IMR-90 (cell line): ENCODE data around the gene NT5E. TPM values are rescaled to one million over a fixed set of nuclear protein-coding genes. Genes with fewer than 3 reads are reported as not detected.

ENCODE experiments used
- ATAC-seq: fragments of 200-7000 bp; cut with Tn5 transposase; 2 replicates; pipeline ENCODE4 v1.9.1; 2020; ENCODE audit warnings: low read depth, mild to moderate bottlenecking, moderate library complexity
- BruUV-seq: library from RNA; stranded (reverse); fragments of 400-500 nt; replicated peaks from 2 replicates; lab custom pipeline; 2021; lab: Mats Ljungman, UMichigan
- CTCF ChIA-PET: fragments of 300-600 bp; formaldehyde crosslinking; extraction: SDS; loops from one replicate; lab custom pipeline; 2021; ENCODE audit warnings: antibody characterized with exemption; lab: Yijun Ruan, JAX
- POLR2A ChIA-PET: fragments of 300-600 bp; sonication (Branson Sonifier 250); formaldehyde crosslinking; loops from one replicate; lab custom pipeline; 2022; ENCODE audit warnings: antibody characterized with exemption; ENCODE audit not compliant: unreplicated experiment; lab: Charles Lee
- DNase-seq: peaks from one replicate; pipeline ENCODE4 v3.0.0; 2013
- H2AFZ ChIP-seq: replicated peaks from 2 replicates; pipeline ENCODE3; 2013; ENCODE audit warnings: low read length, mild to moderate bottlenecking; ENCODE audit not compliant: poor library complexity
- H2AK5ac ChIP-seq: 2 replicates; pipeline ENCODE4 v1.6.1; 2013; ENCODE audit warnings: low read depth, low read length, inconsistent platforms
- H2AK9ac ChIP-seq: replicated peaks from 2 replicates; pipeline ENCODE3; 2013; ENCODE audit warnings: mild to moderate bottlenecking, low read depth, low read length, moderate library complexity; ENCODE audit not compliant: poor library complexity
- H2BK120ac ChIP-seq: 2 replicates; pipeline ENCODE4 v1.6.1; 2013; ENCODE audit warnings: low read depth, low read length, inconsistent platforms
- H2BK15ac ChIP-seq: 3 replicates; pipeline ENCODE4 v1.6.1; 2013; ENCODE audit warnings: low read depth, low read length, inconsistent platforms
- H2BK20ac ChIP-seq: 2 replicates; pipeline ENCODE4 v1.6.1; 2013; ENCODE audit warnings: low read depth, mild to moderate bottlenecking, inconsistent platforms, low read length, moderate library complexity
- H2BK5ac ChIP-seq: 2 replicates; pipeline ENCODE4 v1.6.1; 2013; ENCODE audit warnings: mild to moderate bottlenecking, low read depth, low read length, inconsistent platforms; ENCODE audit not compliant: poor library complexity, severe bottlenecking
- H3K14ac ChIP-seq: replicated peaks from 2 replicates; pipeline ENCODE4 v1.6.1; 2013; ENCODE audit warnings: low read depth, low read length, inconsistent platforms
- H3K18ac ChIP-seq: 2 replicates; pipeline ENCODE4 v1.6.1; 2013; ENCODE audit warnings: low read depth, low read length, control low read depth
- H3K23ac ChIP-seq: 2 replicates; pipeline ENCODE4 v1.6.1; 2013; ENCODE audit warnings: low read depth, low read length, inconsistent platforms
- H3K27ac ChIP-seq: 2 replicates; pipeline ENCODE4 v1.5.1; 2013; ENCODE audit warnings: mild to moderate bottlenecking, control low read depth, low read length; ENCODE audit not compliant: insufficient read depth
- H3K27me3 ChIP-seq: 2 replicates; pipeline ENCODE4 v1.6.1; 2013; ENCODE audit warnings: low read length; ENCODE audit not compliant: control insufficient read depth, insufficient read depth
- H3K36me3 ChIP-seq: 2 replicates; pipeline ENCODE4 v1.6.1; 2013; ENCODE audit warnings: low read length, mixed read lengths; ENCODE audit not compliant: control insufficient read depth, insufficient read depth
- H3K4ac ChIP-seq: 2 replicates; pipeline ENCODE4 v1.6.1; 2013; ENCODE audit warnings: low read depth, low read length, inconsistent platforms
- H3K4me1 ChIP-seq: 2 replicates; pipeline ENCODE4 v1.6.1; 2013; ENCODE audit warnings: low read length, mixed read lengths; ENCODE audit not compliant: control insufficient read depth, insufficient read depth
- H3K4me2 ChIP-seq: 2 replicates; pipeline ENCODE4 v1.6.1; 2013; ENCODE audit warnings: low read depth, mild to moderate bottlenecking, control low read depth, low read length, moderate library complexity
- H3K4me3 ChIP-seq: 2 replicates; pipeline ENCODE4 v1.5.1; 2013; ENCODE audit warnings: low read depth, mild to moderate bottlenecking, control low read depth, low read length, moderate library complexity; ENCODE audit not compliant: insufficient read depth
- H3K56ac ChIP-seq: 2 replicates; pipeline ENCODE4 v1.6.1; 2013; ENCODE audit warnings: low read length, inconsistent platforms; ENCODE audit not compliant: insufficient read depth; ENCODE audit errors: extremely low read depth
- H3K79me1 ChIP-seq, 2 experiments: 2 replicates each; pipeline ENCODE4 v1.6.1; 2013; ENCODE audit warnings: low read length in 2 of 2, inconsistent platforms in 1 of 2, low read depth in 1 of 2
- H3K9ac ChIP-seq: 2 replicates; pipeline ENCODE4 v1.6.1; 2013; ENCODE audit warnings: low read depth, low read length, control low read depth
- H3K9me1 ChIP-seq: 2 replicates; pipeline ENCODE4 v1.6.1; 2013; ENCODE audit warnings: low read length, inconsistent platforms; ENCODE audit not compliant: insufficient read depth
- H3K9me3 ChIP-seq: 2 replicates; pipeline ENCODE4 v1.6.1; 2013; ENCODE audit warnings: low read length; ENCODE audit not compliant: control insufficient read depth, insufficient read depth
- H4K20me1 ChIP-seq: 2 replicates; pipeline ENCODE4 v1.6.1; 2013; ENCODE audit warnings: low read length, inconsistent platforms; ENCODE audit not compliant: insufficient read depth
- H4K5ac ChIP-seq: 2 replicates; pipeline ENCODE4 v1.6.1; 2013; ENCODE audit warnings: mild to moderate bottlenecking, low read depth, low read length, control low read depth
- H4K8ac ChIP-seq, 2 experiments: 2 replicates each; pipeline ENCODE4 v1.6.1; 2013; ENCODE audit warnings: low read depth in 2 of 2, low read length in 2 of 2, control low read depth in 1 of 2, inconsistent platforms in 1 of 2
- H4K91ac ChIP-seq: 2 replicates; pipeline ENCODE4 v1.6.1; 2013; ENCODE audit warnings: low read depth, low read length, inconsistent platforms; ENCODE audit not compliant: insufficient read depth
- BHLHE40 ChIP-seq: fragments of 150-350 bp; IDR thresholded peaks from 2 replicates; pipeline ENCODE4 v1.6.1; 2016; ENCODE audit warnings: mild to moderate bottlenecking, low read depth, low read length
- POLR2A ChIP-seq: IDR thresholded peaks from 2 replicates; pipeline ENCODE4 v1.6.1; 2012; ENCODE audit warnings: mild to moderate bottlenecking, low read depth, low read length
- RFX5 ChIP-seq: IDR thresholded peaks from 2 replicates; pipeline ENCODE4 v1.8.0; 2012; ENCODE audit warnings: low read depth, mild to moderate bottlenecking, low read length, moderate library complexity
- WGBS, 2 experiments: methylation state at CpG; one replicate each; pipeline versions ENCODE4 v1.1.5 to v1.1.7; 2013; ENCODE audit warnings: missing lambda C conversion rate in 2 of 2; ENCODE audit not compliant: insufficient read length in 1 of 2; ENCODE audit errors: extremely low coverage in 2 of 2; 5-methylcytosine and 5-hydroxymethylcytosine counted together
- dilution Hi-C: fragments of 300-500 bp; cut with HindIII; formaldehyde crosslinking; loops from one replicate; pipeline ENCODE4 v1.14.3; 2018; ENCODE audit warnings: low sequenced_read_pairs; ENCODE audit not compliant: unreplicated experiment
- in situ Hi-C: fragments of 300-500 bp; cut with MboI; formaldehyde crosslinking; loops from 3 replicates; pipeline ENCODE4 v1.14.3; 2019; ENCODE audit warnings: low sequenced_read_pairs, inconsistent platforms, mixed read lengths
- intact Hi-C: fragments of 100-400 bp; cut with micrococcal nuclease; formaldehyde crosslinking; loops from 2 replicates; pipeline ENCODE4 v1.10.0; 2022
- polyA plus RNA-seq, 3 experiments: library from polyadenylated mRNA; depleted of rRNA; stranded (reverse); fragments of >200 nt; gene quantifications; 2 replicates each; pipeline ENCODE4 v1.2.3, GENCODE V29; 2012; ENCODE audit warnings: low replicate concordance in 1 of 3
- total RNA-seq: library from RNA; depleted of rRNA; stranded (reverse); fragments of >200 nt; gene quantifications from 2 replicates; pipeline ENCODE4 v1.2.3, GENCODE V29; 2012
- TF ChIP-seq, protein P1 (sequence below): fragments of 150-350 bp; IDR thresholded peaks from 2 replicates; pipeline ENCODE4 v1.6.1; 2017; ENCODE audit warnings: mild to moderate bottlenecking, antibody characterized with exemption, low read length, low read depth
- TF ChIP-seq, protein P2 (sequence below): fragments of 150-350 bp; IDR thresholded peaks from 2 replicates; pipeline ENCODE4 v1.6.1; 2016; ENCODE audit warnings: low read depth, mild to moderate bottlenecking, low read length, moderate library complexity, borderline replicate concordance

The NT5E gene
- total and polyA plus RNA-seq, 2 of the 4 experiments (the other 2 are of a cell fraction), result 153 to 280 TPM

DNA sequence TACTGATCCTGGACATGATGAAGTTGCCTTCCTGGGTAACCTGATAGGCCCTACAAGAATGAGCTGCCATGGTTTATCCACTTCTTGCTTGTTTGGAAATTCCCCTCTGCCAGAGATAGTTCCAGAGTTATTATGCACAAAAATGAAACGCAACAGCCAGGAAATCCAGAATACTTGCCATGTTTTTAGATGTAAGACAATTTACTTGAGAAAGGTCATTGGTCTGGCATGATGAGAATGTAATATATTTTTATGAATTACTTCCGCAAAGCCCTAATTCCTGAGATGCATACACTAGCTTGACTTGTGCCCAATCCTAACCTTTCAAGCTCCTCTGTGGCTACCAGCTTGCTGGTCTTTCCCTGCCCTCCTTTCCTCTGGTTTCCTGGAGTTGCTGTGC is 27.9 kb upstream of the NT5E start:
- no peak overlapping the region for H3K56ac ChIP-seq
- no peaks in the 10 kb centered on the region for H4K20me1 ChIP-seq
- 0 out of 2 replicates have a peak overlapping the region, but pooled peaks have one; percentile 3 for H4K5ac ChIP-seq
- peak overlapping the region; percentile 1 for H2AFZ ChIP-seq
- H2BK120ac ChIP-seq, result peak overlapping the region; percentile 58
- peak overlapping the region; percentile 0; the same call in 1 of the 2 replicates for H3K18ac ChIP-seq
- peak overlapping the region; percentile 64 for H3K14ac ChIP-seq
- in situ Hi-C loops (no loop called here), dilution Hi-C loops (no loop called here), intact Hi-C loops (loop anchor here (2.0 kb wide), 2 partner anchors 15 to 27 kb away; no protein-coding TSS in a partner anchor)
- H3K36me3 ChIP-seq, result no peaks in the 10 kb centered on the region
- peak overlapping the region; percentile 21 for H2AK5ac ChIP-seq
- WGBS, 2 experiments, result no CpG with 5 or more reads among the region's 2 CpGs
- H3K9ac ChIP-seq, result 0 out of 2 replicates have a peak overlapping the region, but pooled peaks have one; percentile 0
- DNase-seq, result peak; percentile 77
- no peak overlapping the region for H3K4me3 ChIP-seq
- H4K8ac ChIP-seq, result peak overlapping the region; percentile 59 to 71; a peak in 3 of 4 replicates
- peak overlapping the region; percentile 51 for H2BK5ac ChIP-seq
- peak overlapping the region; percentile 79; the same call in 1 of the 2 replicates for H2BK20ac ChIP-seq
- ChIA-PET POLR2A (interaction anchor here (0.6 kb wide), 1 partner anchor 24 kb away, joined by 3 read pairs; no protein-coding TSS in a partner anchor), CTCF (interaction anchor here (0.9 to 1.4 kb wide), 2 partner anchors 10 to 61 kb away, joined by 3 read pairs; no protein-coding TSS in a partner anchor)
- H2AK9ac ChIP-seq, result no peak overlapping the region
- H3K4ac ChIP-seq, result peak overlapping the region; percentile 44
- H3K27ac ChIP-seq, result peak overlapping the region; percentile 66
- H3K79me1 ChIP-seq, result peaks cover 4 to 7% of the 10 kb centered on the region in 2 experiments; a peak in 1 of 4 replicates
- peak overlapping the region; percentile 58; the same call in 1 of the 2 replicates for H4K91ac ChIP-seq
- H3K27me3 ChIP-seq, result no peaks in the 10 kb centered on the region
- peak; percentile 59 for ATAC-seq
- peak overlapping the region; percentile 7; the same call in 1 of the 2 replicates for H3K23ac ChIP-seq
- TF ChIP-seq BHLHE40 (no peak), POLR2A (no peak), RFX5 (no peak)
- TF ChIP-seq, protein P1, sequence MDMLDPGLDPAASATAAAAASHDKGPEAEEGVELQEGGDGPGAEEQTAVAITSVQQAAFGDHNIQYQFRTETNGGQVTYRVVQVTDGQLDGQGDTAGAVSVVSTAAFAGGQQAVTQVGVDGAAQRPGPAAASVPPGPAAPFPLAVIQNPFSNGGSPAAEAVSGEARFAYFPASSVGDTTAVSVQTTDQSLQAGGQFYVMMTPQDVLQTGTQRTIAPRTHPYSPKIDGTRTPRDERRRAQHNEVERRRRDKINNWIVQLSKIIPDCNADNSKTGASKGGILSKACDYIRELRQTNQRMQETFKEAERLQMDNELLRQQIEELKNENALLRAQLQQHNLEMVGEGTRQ, result no peak
- TF ChIP-seq, protein P2, sequence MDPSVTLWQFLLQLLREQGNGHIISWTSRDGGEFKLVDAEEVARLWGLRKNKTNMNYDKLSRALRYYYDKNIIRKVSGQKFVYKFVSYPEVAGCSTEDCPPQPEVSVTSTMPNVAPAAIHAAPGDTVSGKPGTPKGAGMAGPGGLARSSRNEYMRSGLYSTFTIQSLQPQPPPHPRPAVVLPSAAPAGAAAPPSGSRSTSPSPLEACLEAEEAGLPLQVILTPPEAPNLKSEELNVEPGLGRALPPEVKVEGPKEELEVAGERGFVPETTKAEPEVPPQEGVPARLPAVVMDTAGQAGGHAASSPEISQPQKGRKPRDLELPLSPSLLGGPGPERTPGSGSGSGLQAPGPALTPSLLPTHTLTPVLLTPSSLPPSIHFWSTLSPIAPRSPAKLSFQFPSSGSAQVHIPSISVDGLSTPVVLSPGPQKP, result no peak
- H3K9me3 ChIP-seq, result peaks cover 2% of the 10 kb centered on the region; the same call in 1 of the 2 replicates
- no TSS peak for BruUV-seq
- H3K4me2 ChIP-seq, result no peak overlapping the region
- H2BK15ac ChIP-seq, result peak overlapping the region; percentile 43; the same call in 1 of the 3 replicates
- peaks cover 10% of the 10 kb centered on the region for H3K9me1 ChIP-seq
- peaks cover 28% of the 10 kb centered on the region for H3K4me1 ChIP-seq
